A549 treated with dexamethasone at 1 μM for 4 hours (cell line): ENCODE results near the gene CCDC138. TPM values are rescaled to one million over a fixed set of nuclear protein-coding genes. Genes with fewer than 3 reads are reported as not detected.

Experiments
- total RNA-seq: library from RNA; stranded (reverse); fragments of 200-300 nt; extraction: Qiagen RNA extraction; gene quantifications from 5 replicates; pipeline ENCODE4 v1.2.3, GENCODE V29; 2022

The CCDC138 gene
- total RNA-seq: 6.8 to 8.4 TPM (median 7.8 TPM) in 5 replicates

GRCh38 chr2:108786354-108787215 lies at the start of gene CCDC138:
Gene CCDC138, plus strand, starts transcription at chr2:108786771. Its CDS starts 52 bp downstream, at chr2:108786823.

Other genes starting within 250 kb of the CCDC138 start
- 22.8 to 37.8 TPM (median 32.0 TPM) in 5 replicates for gene RANBP2, start 67.3 kb upstream of the CCDC138 start, total RNA-seq
- 0.07 to 0.12 TPM (median 0.09 TPM) in 5 replicates for gene EDAR, start 202.4 kb downstream of the CCDC138 start, total RNA-seq